GM18502 (cell line): ENCODE results near the gene PRDM8.

ENCODE experiments used
- ATAC-seq: cut with Tn5 transposase; IDR thresholded peaks from one replicate; pipeline ENCODE4 v1.9.1; 2021; ENCODE audit warnings: mild to moderate bottlenecking; ENCODE audit not compliant: unreplicated experiment, poor library complexity

The PRDM8 gene

DNA sequence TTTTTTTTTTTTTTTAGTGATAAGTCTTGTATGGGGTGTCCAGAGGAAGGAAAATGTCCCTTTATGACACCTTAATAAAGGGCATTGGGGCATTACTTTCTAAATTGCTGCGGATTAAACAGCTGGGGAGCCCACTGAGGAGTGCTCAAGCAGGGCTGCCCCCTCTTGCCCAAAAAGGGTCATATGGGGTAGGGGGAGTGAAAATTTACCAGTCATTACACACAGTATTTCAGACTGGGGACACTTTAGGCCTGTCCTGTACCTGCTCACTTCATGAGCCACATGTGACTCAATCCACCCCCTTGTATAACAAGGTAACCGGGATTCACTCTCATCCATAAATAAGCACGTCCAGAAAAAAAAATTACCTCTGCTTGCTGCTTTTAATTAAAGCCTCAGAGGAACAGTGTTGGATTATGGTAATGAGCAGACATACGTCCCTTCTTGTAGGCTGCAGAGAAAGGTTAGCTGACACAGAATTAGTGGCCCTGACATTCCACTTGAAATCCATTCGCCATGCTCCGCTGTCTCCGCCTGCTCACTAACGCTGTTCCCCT, 1.8 kb downstream of the PRDM8 start:
- ATAC-seq = no peak

DNA sequence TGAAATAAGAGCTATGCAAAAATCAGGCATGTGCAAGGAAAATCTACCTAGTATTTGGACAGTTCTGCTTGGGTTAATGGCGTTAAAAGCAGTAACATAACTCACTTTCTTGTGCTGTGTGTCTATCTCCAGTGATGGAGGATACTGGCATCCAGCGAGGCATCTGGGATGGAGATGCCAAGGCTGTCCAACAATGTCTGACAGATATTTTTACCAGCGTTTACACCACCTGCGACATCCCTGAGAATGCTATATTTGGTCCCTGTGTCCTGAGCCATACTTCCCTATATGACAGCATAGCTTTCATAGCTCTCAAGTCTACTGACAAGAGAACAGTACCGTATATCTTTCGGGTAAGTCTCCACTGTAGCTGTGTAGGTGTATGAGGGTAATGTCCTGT, 2.6 kb downstream of the PRDM8 start:
- no peak for ATAC-seq

DNA sequence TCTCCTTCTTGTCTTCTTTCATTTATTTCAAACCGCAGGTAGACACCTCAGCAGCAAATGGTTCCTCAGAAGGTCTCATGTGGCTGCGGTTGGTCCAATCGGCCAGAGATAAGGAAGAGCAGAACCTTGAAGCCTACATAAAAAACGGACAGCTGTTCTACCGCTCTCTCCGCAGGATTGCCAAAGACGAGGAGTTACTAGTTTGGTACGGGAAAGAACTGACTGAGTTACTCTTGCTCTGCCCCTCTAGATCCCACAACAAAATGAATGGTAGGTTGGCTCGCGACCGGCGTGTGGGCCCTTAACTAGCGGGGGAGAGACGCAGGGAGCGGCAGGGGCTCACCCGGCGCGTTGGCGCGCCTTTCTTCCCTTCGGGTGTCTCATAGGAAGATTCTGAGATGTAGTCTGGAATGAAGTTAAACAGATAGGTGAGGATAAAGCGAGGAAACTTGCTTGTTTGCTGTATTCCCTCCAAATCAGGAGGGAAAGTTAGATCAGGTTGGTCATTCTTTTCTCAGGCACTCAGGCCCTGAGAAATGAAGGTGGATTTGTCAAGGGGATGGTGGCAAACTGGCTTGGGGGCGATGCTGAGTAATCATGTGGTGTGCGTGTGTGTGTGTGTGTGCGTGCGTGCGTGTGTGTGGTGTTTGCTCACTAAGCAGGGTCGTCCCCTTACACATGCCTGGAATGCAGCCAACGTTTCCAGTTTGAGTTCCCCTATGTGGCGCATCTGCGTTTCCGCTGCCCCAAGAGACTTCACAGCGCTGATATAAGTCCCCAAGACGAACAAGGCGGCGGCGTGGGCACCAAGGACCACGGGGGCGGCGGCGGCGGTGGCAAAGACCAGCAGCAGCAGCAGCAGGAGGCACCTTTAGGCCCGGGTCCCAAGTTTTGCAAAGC, 4.2 kb downstream of the PRDM8 start:
- ATAC-seq = peak; percentile 18

DNA sequence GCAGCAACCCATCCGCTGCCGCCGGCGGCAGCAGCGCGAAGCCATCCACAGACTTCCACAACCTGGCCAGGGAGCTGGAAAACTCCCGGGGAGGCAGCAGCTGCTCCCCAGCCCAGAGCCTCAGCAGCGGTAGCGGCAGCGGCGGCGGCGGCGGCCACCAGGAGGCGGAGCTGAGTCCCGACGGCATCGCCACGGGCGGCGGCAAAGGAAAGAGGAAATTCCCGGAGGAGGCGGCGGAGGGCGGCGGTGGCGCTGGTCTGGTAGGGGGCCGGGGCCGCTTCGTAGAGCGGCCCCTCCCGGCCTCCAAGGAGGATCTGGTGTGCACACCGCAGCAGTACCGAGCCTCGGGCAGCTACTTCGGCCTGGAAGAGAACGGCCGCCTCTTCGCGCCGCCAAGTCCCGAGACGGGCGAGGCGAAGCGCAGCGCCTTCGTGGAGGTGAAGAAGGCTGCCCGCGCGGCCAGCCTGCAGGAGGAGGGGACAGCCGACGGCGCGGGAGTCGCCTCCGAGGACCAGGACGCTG, 4.9 kb downstream of the PRDM8 start:
- peak; percentile 81 for ATAC-seq

DNA sequence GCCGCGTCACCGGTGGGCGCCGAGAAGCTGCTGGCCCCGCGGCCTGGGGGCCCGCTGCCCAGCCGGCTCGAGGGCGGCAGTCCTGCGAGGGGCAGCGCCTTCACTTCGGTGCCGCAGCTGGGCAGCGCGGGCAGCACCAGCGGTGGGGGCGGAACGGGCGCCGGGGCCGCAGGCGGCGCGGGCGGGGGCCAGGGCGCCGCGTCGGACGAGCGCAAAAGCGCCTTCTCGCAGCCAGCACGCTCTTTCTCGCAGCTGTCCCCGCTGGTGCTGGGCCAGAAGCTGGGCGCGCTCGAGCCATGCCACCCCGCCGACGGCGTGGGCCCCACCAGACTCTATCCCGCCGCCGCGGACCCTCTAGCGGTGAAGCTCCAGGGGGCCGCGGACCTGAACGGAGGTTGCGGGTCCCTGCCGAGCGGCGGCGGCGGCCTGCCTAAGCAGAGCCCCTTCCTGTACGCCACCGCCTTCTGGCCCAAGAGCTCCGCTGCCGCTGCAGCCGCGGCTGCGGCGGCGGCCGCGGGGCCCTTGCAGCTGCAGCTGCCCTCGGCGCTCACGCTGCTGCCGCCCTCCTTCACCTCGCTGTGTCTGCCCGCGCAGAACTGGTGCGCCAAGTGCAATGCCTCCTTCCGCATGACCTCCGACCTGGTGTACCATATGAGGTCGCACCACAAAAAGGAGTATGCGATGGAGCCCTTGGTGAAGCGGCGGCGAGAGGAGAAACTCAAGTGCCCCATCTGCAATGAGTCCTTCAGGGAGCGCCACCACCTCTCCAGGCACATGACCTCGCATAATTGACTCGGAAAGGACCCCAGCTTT, 5.6 kb downstream of the PRDM8 start:
- peak; percentile 57 for ATAC-seq

DNA sequence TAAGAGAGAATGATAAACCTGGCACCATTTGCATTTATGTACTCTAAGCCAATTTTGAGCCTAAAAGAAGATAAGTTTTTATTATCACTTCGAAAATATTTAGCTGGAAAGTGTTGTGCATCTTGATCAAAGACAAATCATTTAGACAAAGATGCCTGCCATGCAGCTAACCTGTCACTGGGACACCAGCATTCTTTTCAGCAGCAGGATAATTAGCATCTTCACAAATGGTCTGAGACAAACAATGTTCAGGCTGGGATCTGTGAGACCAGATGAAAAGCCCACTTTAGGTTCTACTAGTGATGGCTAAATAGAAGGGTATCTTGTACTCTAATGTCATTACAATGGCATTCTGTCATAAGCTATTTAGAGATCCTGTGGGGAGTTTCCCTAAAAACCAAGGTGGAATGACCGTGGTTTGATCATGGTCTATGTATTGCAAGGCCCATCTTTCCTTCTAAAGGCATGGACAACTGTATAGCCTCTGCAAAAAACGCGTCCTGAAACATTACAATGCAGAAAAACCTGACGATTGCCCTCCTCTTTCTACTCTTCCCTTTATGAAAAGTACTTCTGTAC, 7.2 kb downstream of the PRDM8 start:
- ATAC-seq = no peak

DNA sequence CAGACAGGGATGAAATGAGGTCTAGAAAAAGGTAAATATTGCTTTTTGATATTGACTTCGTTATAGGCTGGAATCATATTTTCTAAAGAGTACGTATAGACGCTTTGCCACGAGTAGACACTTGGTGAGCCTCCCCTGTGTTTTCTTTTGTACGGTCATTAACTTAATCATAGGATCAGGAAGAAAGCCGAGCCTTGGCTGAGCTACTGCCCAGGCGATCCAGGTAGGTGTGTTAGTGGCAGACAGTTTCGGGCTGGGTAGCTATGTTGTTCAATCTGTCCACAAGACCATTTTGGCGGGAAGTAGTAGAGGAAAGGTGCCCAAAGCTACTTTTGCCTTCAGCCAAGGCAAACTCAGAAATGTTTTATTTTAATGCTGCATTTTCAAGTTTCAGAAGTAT, 8.8 kb downstream of the PRDM8 start:
- ATAC-seq = no peak

DNA sequence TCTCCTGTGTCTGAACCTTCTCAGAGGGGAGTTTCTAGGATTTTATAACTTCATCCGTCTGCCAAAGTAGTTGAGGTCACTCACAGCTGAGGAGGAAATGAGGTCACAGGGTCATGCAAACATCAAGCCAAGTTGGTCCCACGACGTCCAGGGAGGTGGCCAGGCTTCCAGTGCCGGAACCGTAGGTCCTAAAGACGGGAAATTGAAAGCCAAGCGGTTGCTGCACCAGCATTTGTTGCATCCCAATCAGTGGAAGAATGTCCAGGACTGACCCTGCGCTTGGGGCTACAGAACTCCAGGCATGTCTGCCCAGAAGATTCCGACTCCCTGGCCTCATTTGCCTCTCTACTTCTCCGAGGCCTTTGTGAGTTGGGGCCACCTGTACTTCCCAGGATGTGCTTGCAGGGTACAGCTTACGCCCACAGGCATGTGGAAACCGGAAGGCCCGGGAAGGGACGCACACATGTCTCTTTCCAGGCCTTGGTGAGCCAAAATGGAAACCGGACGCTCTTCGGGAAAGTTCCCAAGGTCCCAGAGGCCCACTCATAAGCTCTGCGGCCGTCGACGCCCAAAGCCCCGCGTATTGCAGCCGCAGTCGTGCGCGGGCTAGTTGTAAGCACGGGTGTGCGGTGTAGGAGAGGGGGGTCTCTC, 9.3 kb downstream of the PRDM8 start:
- no peak for ATAC-seq

DNA sequence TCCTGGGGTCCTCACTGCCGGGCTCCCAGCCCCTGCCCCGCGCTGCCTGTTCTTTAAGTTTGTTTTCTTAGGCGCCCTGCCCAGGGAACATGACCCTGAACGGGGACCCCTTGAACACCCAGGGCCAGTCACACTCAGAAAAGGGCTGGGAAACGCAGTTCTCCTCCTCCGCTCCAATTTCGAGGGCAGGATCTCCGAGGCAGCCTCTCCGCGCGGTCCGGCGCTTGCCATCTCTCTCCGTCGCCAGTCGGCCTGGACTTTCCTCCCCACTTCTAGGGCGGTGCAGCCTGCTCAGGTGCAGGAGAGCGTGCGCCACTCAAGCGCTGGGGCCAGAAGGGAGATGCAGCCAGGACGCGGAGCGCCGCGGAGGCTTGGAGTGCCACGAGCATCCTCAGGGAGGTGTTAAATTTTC, 9.9 kb downstream of the PRDM8 start:
- ATAC-seq = no peak

DNA sequence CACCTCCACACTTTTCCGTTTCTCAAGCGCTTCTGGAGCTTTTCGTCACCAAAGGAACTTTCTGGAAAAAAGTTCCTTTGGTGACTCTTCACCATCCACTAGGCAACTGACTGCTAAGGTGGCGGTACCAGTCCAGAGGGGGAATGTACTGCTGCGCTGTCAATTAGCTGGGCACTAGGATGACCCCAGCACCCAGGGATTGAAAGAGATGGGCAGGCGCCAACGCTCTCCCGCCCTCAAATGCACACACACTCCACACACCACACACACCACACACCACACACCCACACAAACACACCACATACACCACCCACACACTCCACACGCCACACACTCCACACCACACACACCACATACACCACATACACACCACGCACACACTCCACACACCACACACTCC, 10.4 kb downstream of the PRDM8 start:
- ATAC-seq = no peak

DNA sequence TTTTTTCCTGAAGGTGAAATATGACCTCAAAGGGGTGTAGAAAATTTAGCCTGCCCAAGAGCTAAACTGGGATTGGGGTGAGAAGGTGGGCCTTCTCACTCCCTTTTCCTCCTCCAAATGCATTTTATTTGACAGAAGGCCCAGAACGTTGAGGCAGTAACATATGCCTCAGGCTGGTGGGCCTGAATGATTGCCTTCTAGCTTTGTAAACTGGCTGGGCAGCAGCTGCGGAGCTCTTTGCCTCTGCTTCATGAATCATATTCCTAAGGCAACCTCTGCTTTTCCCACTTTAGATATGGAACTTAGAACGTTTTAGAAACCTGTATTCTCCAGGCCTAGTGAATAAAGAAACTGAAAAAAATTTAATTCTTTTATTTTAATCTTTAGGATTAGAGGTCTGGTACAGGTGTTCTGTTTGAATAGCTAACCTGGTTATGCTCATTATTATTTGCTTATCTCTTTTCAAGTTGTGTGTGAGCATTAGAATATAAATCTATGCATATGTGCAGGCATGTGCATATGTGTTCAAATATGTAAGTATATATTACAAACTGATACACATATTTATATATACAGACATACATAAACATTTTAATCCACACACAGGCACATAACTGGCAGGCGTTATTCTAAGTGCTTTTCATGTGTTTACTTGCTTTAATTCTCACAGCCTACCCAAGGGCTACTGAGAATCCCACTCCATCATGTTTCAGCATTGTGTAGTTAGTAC, 11.5 kb downstream of the PRDM8 start:
- no peak for ATAC-seq

DNA sequence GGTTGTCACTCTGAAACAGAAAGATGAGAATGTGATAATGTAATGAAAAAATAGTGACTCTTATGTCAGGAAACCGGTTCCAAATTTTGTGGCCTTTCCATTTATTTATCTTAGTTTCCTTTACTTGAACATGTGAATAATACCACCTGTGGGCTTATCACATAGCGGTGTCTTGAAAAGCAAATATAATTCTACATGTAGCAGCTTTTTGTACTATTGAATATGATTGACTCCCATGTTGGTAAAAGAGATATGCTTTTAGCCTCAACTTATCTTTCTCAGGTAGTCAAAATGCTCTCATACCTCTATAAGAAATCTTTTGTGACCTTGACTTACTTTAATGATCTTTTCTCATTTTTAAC, 12.0 kb downstream of the PRDM8 start:
- no peak for ATAC-seq

DNA sequence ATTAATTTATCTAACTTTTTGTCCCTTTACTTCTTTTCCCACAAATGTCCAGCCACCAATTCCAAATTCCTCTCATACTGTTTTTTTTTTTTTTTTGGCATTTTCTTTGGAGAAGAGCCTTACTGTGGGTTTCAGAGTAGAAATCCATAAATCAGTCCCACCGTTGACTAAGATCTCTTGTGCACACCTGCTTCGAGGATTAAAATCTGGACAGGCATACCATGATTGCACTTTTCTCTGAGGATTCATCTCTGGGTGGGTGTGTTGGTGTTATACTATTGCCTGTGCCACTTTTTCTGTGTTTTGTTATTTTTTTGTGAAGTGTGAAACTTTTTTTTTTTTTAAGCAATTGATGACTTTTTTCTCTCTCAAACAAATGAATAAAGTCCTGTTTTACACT, 13.2 kb downstream of the PRDM8 start:
- ATAC-seq = no peak

DNA sequence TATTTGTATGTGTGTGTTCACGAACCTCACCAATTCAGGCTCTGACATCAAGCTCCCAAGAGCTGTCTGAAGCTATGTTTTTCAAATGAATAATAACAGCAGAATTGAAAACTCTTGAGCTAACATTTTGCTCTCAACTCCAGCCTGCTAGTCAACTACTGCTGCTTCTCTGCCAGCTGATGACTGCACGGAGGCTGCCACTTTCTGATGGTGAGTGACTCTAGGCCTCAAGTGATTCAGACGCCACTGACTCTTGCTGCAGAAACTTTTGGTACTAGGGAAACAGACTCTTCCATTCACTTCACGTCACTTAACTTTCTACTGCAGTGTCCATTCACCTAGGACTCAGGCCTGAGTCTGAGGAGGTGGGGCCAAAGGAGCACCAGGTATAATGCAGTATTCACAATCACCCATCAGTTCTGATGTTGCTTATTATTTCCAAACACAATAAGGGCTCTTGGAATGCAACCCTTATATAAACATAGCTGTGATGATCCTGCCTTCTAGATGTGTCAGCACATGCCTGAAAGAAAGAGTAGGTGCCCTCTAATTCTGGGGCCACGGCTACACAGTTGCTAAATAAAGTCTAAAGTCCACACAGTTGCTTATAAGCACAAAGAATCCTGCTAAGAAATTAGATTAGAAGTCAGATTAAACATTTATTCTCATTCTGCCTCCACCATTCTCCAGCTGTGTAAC, 16.0 kb downstream of the PRDM8 start:
- no peak for ATAC-seq

DNA sequence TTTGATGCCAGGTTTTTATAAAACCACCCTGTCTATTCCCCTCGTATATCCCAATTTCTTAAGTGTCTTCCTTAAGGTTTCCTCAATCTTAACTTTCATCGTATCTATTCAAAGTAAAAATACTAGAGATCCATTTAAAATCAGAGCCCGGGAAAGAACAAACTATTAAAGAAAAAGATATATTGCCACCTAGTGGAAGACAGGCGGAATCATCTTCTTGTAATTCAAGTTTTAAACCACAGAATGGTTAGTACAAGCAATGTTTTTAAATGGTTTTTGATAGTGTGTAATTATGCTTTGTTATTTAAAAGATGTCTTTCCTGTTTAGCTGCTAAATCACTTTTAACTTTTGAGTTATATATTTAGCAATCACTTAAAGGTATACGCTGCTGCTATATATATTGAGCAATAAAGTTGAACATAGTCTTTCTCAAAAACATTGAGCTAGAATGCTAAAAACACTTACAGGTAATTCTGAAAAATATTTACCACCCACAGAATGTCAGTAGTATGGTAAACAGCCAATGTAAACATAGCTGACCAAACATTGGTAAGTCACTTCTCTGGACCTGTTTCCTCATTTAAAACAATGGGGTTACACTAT, 18.2 kb downstream of the PRDM8 start:
- ATAC-seq = no peak

DNA sequence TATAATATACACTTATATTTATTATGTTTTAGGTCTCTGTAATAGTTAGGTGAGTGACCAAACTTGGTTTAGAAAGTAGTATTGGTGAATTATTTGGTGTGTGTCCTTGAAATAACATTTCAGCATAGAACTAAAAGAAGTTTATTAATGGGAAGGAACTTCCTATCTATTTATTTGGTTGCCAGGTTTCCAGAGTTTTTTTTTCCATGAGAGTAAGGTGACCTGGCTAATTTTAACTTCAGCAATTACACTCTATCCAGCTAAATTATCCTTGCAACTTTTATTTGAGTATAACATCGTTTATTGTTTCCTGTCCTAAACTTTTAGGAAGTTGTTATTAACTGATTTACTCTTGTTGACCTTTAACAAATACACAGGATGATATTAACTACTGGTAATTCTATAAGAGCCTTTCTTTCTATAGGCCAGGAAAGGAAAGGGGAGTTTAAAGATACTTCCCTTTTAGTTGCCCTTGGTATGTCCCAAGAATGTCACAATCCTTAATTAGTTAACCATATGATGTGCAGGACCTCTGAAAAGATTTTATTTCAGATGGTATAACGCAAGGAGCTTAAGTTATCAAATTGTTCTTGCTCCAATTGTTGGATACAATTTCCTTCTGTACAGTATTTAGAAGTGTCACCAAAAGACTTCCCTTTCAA, 18.9 kb downstream of the PRDM8 start:
- no peak for ATAC-seq

DNA sequence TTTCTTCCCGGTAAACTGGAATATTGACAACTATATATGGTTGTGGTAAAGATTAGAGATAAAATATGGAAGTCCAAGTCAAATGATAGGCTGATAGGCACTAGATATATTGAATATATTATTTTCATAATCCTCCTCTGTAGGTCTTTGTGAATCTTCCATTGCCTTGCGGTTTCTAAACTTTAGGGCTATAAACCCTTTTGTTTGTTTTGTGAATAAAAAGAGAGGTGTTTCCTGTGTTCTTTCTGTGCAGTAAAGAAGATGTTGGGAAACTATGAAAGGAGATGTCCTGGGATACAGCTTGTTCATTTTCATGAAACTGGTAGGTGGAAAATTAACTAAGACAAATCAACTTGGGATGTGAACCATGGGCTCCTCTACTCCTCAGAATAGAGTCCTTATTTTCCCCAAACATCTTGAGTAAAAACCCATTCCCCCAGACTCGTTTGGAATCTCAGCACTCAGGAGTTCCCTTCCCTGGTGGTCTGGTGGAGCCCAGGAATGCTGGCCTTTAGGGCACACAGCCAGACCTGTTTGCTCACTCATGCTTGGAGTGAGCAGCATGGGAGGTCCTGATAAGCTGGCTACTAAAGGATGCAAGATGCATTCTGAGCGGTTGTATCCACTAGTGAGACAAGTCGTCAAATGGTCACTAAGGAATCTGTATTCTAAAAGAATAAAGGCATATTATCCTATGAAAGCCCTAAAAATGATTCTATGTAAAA, 22.2 kb downstream of the PRDM8 start:
- no peak for ATAC-seq
